SK-N-SH treated with all-trans-retinoic acid at 6 μM for 48 hours (cell line): Measurements from ENCODE around the gene PTTG2.

ENCODE experiments used
- ATAC-seq: fragments of 200-7000 bp; cut with Tn5 transposase; 3 replicates; pipeline ENCODE4 v1.9.1; 2020; ENCODE audit warnings: mild to moderate bottlenecking, moderate library complexity
- ARNTL ChIP-seq: fragments of 450-650 bp; formaldehyde crosslinking; IDR thresholded peaks from 2 replicates; pipeline ENCODE4 v1.5.0; 2020; ENCODE audit warnings: low read depth, mild to moderate bottlenecking, moderate library complexity, borderline replicate concordance
- CSDC2 ChIP-seq: fragments of 250-450 bp; sonication (Bioruptor Pico); IDR thresholded peaks from 2 replicates; pipeline ENCODE4 v1.5.0; 2020; ENCODE audit warnings: mild to moderate bottlenecking, moderate library complexity
- ESRRG ChIP-seq: fragments of 250-450 bp; sonication (Bioruptor Pico); IDR thresholded peaks from 2 replicates; pipeline ENCODE4 v1.6.1; 2021; ENCODE audit warnings: mild to moderate bottlenecking
- GLIS3 ChIP-seq: fragments of 250-450 bp; sonication (Bioruptor Pico); IDR thresholded peaks from 2 replicates; pipeline ENCODE4 v1.5.0; 2020; ENCODE audit warnings: mild to moderate bottlenecking, moderate library complexity
- ISL1 ChIP-seq: fragments of 250-450 bp; sonication (Bioruptor Pico); IDR thresholded peaks from 2 replicates; pipeline ENCODE4 v2.1.2; 2022; ENCODE audit warnings: mild to moderate bottlenecking, moderate library complexity
- OSR1 ChIP-seq: fragments of 250-450 bp; sonication (Bioruptor Pico); IDR thresholded peaks from 2 replicates; pipeline ENCODE4 v1.8.0; 2022; ENCODE audit warnings: moderate library complexity, mild to moderate bottlenecking, inconsistent platforms
- PPARA ChIP-seq: fragments of 250-450 bp; sonication (Bioruptor Pico); IDR thresholded peaks from 2 replicates; pipeline ENCODE4 v1.5.0; 2020; ENCODE audit warnings: mild to moderate bottlenecking, borderline replicate concordance
- RARB ChIP-seq: fragments of 250-450 bp; sonication (Bioruptor Pico); IDR thresholded peaks from 2 replicates; pipeline ENCODE4 v1.8.0; 2021; ENCODE audit warnings: mild to moderate bottlenecking, moderate library complexity
- SNAI2 ChIP-seq: fragments of 250-450 bp; sonication (Bioruptor Pico); IDR thresholded peaks from 2 replicates; pipeline ENCODE4 v1.5.0; 2020; ENCODE audit warnings: mild to moderate bottlenecking, moderate library complexity
- TCF4 ChIP-seq: fragments of 250-450 bp; sonication (Bioruptor Pico); IDR thresholded peaks from 2 replicates; pipeline ENCODE4 v1.8.0; 2021; ENCODE audit warnings: mild to moderate bottlenecking, moderate library complexity, borderline replicate concordance
- TOX ChIP-seq: fragments of 250-450 bp; sonication (Bioruptor Pico); IDR thresholded peaks from 2 replicates; pipeline ENCODE4 v1.8.0; 2021; ENCODE audit warnings: mild to moderate bottlenecking, moderate library complexity, borderline replicate concordance
- ZC3H10 ChIP-seq: fragments of 250-450 bp; sonication (Bioruptor Pico); IDR thresholded peaks from 2 replicates; pipeline ENCODE4 v1.5.1; 2021; ENCODE audit warnings: mild to moderate bottlenecking, moderate library complexity
- ZFP3 ChIP-seq: fragments of 250-450 bp; sonication (Bioruptor Pico); IDR thresholded peaks from 2 replicates; pipeline ENCODE4 v1.5.0; 2020; ENCODE audit warnings: mild to moderate bottlenecking, moderate library complexity
- ZNF565 ChIP-seq: fragments of 450-650 bp; formaldehyde crosslinking; conservative IDR thresholded peaks from 2 replicates; pipeline ENCODE4 v1.5.0; 2020; ENCODE audit warnings: low read depth, mild to moderate bottlenecking, moderate library complexity
- ZNF70 ChIP-seq: fragments of 450-650 bp; formaldehyde crosslinking; IDR thresholded peaks from 2 replicates; pipeline ENCODE4 v1.5.0; 2020; ENCODE audit warnings: mild to moderate bottlenecking, moderate library complexity
- ZNF8 ChIP-seq: fragments of 450-650 bp; formaldehyde crosslinking; IDR thresholded peaks from 2 replicates; pipeline ENCODE4 v1.5.0; 2020; ENCODE audit warnings: mild to moderate bottlenecking, moderate library complexity
- TF ChIP-seq, protein P1 (sequence below): fragments of 250-450 bp; sonication (Bioruptor Pico); IDR thresholded peaks from 2 replicates; pipeline ENCODE4 v1.8.0; 2020; ENCODE audit warnings: mild to moderate bottlenecking, moderate library complexity, borderline replicate concordance
- TF ChIP-seq, protein P2 (sequence below): fragments of 250-450 bp; sonication (Bioruptor Pico); IDR thresholded peaks from 2 replicates; pipeline ENCODE4 v1.5.0; 2020; ENCODE audit warnings: mild to moderate bottlenecking, moderate library complexity
- TF ChIP-seq, protein P3 (sequence below): fragments of 250-450 bp; sonication (Bioruptor Pico); IDR thresholded peaks from 2 replicates; pipeline ENCODE4 v1.5.1; 2021; ENCODE audit warnings: mild to moderate bottlenecking, moderate library complexity

Gene PTTG2

DNA sequence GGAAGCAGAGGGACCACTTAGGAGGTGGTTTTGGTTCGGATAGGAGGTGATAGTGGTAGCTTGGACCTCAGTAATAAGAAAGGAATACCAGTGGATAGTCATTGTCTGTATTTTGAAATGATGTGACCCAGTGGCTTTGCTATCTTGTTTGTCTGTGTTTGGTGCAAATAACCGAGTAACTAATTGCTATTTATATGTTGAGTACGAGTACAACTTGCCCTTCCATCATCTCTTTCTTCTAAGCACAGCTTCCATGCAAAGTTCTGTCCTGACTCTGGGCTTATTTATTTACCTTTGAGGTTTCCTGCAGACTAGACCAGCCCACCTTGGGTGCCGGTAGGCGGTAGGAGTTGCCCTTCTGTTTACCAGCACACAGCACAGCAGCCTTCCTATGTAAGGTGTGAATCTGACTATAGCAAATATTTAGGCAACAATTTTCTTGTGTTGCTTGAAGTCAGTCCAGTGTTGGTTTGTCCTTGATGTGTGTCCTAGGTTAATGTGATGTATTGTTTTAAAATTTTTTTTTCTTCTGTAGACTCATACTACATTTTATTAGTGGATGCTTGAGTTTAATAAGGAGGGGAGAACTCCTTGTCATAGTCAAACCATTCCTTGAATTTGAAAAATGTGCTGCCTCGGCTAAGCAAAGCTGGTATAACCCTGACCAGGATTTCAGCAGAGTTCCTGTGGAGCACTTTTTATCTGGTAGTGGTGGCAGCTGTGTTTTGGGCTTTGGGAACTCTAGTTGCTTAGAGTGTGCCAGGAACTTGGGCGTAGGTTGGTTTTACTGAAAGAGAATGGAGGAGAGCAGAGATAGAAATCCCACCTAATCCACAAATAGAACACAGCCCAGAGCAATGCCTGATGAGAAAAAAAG is 21.9 kb downstream of the PTTG2 start:
- ATAC-seq = peak; percentile 62
- TF ChIP-seq ZFP3 (no peak), CSDC2 (CRISPR knock-in tag) (no peak), ZNF70 (CRISPR knock-in tag) (no peak), ZC3H10 (CRISPR knock-in tag) (no peak), ZNF8 (CRISPR knock-in tag) (no peak), ESRRG (CRISPR knock-in tag) (no peak), GLIS3 (no peak), OSR1 (CRISPR knock-in tag) (no peak)
- TF ChIP-seq, protein P1, sequence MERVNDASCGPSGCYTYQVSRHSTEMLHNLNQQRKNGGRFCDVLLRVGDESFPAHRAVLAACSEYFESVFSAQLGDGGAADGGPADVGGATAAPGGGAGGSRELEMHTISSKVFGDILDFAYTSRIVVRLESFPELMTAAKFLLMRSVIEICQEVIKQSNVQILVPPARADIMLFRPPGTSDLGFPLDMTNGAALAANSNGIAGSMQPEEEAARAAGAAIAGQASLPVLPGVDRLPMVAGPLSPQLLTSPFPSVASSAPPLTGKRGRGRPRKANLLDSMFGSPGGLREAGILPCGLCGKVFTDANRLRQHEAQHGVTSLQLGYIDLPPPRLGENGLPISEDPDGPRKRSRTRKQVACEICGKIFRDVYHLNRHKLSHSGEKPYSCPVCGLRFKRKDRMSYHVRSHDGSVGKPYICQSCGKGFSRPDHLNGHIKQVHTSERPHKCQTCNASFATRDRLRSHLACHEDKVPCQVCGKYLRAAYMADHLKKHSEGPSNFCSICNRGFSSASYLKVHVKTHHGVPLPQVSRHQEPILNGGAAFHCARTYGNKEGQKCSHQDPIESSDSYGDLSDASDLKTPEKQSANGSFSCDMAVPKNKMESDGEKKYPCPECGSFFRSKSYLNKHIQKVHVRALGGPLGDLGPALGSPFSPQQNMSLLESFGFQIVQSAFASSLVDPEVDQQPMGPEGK (CRISPR knock-in tag) = no peak
- TF ChIP-seq, protein P2, sequence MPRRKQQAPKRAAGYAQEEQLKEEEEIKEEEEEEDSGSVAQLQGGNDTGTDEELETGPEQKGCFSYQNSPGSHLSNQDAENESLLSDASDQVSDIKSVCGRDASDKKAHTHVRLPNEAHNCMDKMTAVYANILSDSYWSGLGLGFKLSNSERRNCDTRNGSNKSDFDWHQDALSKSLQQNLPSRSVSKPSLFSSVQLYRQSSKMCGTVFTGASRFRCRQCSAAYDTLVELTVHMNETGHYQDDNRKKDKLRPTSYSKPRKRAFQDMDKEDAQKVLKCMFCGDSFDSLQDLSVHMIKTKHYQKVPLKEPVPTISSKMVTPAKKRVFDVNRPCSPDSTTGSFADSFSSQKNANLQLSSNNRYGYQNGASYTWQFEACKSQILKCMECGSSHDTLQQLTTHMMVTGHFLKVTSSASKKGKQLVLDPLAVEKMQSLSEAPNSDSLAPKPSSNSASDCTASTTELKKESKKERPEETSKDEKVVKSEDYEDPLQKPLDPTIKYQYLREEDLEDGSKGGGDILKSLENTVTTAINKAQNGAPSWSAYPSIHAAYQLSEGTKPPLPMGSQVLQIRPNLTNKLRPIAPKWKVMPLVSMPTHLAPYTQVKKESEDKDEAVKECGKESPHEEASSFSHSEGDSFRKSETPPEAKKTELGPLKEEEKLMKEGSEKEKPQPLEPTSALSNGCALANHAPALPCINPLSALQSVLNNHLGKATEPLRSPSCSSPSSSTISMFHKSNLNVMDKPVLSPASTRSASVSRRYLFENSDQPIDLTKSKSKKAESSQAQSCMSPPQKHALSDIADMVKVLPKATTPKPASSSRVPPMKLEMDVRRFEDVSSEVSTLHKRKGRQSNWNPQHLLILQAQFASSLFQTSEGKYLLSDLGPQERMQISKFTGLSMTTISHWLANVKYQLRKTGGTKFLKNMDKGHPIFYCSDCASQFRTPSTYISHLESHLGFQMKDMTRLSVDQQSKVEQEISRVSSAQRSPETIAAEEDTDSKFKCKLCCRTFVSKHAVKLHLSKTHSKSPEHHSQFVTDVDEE (CRISPR knock-in tag) = no peak

DNA sequence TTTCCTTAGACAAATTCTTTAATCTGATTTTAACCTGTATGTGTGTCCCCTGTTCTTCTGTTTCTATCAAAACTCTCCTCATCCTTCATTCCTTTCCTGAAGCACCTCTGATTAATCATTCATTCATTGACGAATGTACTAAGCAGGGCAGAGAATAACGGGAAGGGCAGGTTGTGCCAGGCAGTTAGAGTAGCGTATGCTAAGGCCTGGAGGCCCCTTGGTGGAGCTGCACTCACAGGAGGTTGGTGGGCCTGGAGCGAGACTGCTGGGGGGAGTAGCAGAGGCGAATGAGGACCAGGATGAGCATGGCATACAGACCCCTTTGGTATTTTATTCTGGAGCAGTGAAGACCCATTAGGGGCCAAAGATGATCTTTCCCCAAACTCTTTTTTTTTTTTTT is 22.5 kb downstream of the PTTG2 start:
- TF ChIP-seq TOX = no peak
- no peak for TF ChIP-seq ESRRG (CRISPR knock-in tag)
- no peak for TF ChIP-seq ZNF70 (CRISPR knock-in tag)
- no peak for TF ChIP-seq ZFP3
- no peak for TF ChIP-seq TCF4 (CRISPR knock-in tag)
- TF ChIP-seq, protein P3, sequence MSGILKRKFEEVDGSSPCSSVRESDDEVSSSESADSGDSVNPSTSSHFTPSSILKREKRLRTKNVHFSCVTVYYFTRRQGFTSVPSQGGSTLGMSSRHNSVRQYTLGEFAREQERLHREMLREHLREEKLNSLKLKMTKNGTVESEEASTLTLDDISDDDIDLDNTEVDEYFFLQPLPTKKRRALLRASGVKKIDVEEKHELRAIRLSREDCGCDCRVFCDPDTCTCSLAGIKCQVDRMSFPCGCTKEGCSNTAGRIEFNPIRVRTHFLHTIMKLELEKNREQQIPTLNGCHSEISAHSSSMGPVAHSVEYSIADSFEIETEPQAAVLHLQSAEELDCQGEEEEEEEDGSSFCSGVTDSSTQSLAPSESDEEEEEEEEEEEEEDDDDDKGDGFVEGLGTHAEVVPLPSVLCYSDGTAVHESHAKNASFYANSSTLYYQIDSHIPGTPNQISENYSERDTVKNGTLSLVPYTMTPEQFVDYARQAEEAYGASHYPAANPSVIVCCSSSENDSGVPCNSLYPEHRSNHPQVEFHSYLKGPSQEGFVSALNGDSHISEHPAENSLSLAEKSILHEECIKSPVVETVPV = no peak
- TF ChIP-seq PPARA (CRISPR knock-in tag) = no peak
- no peak for TF ChIP-seq SNAI2 (CRISPR knock-in tag)
- TF ChIP-seq ISL1 = no peak
- TF ChIP-seq RARB (CRISPR knock-in tag) = no peak
- TF ChIP-seq, protein P2 (CRISPR knock-in tag) = no peak
- no peak for TF ChIP-seq ARNTL (CRISPR knock-in tag)
- no peak for TF ChIP-seq CSDC2 (CRISPR knock-in tag)
- ATAC-seq = no peak

DNA sequence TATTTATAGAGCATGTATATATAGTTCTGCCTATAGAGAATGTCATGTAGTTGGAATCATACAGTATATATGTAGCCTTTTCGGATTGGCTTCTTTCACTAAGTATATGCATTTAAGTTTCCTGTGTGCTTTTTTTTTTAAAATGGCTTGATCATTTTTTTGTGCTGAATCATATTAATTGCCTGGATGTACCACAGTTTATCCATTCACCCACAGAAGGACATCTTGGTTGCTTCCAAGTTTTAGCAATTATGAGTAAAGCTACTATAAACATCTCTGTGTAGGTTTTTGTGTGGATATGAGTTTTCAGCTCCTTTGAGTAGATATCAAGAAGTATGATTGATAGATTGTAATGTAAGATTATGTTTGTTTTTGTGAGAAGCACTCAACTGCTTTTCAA is 23.8 kb downstream of the PTTG2 start:
- ATAC-seq = no peak
- TF ChIP-seq ZC3H10 (CRISPR knock-in tag) (no peak), CSDC2 (CRISPR knock-in tag) (no peak), ZNF565 (CRISPR knock-in tag) (no peak), ESRRG (CRISPR knock-in tag) (no peak), ZNF8 (CRISPR knock-in tag) (peak; percentile 94), TOX (no peak)
- TF ChIP-seq, protein P3 = no peak
